HEK293 (cell line): Measurements from ENCODE around the gene CCSER1.

ENCODE experiments used
- TCF7L2 ChIP-seq: IDR thresholded peaks from 2 replicates; pipeline ENCODE4 v1.6.1; 2011; ENCODE audit warnings: low read depth, mild to moderate bottlenecking, inconsistent platforms, low read length, moderate library complexity, borderline replicate concordance
- YY1 ChIP-seq: fragments of 450-650 bp; formaldehyde crosslinking; IDR thresholded peaks from 2 replicates; pipeline ENCODE4 v1.5.1; 2018; ENCODE audit warnings: missing biosample characterization, missing genetic modification characterization
- ZNF19 ChIP-seq: fragments of 450-650 bp; formaldehyde crosslinking; IDR thresholded peaks from 2 replicates; pipeline ENCODE4; 2016; ENCODE audit warnings: missing biosample characterization, missing genetic modification characterization, low read depth
- ZNF416 ChIP-seq: fragments of 450-650 bp; formaldehyde crosslinking; IDR thresholded peaks from 2 replicates; pipeline ENCODE4 v1.5.1; 2016; ENCODE audit warnings: missing biosample characterization, missing genetic modification characterization
- ZNF837 ChIP-seq: fragments of 450-650 bp; formaldehyde crosslinking; IDR thresholded peaks from 2 replicates; pipeline ENCODE4 v1.5.1; 2016; ENCODE audit warnings: missing biosample characterization, missing genetic modification characterization
- ZXDB ChIP-seq: fragments of 450-650 bp; formaldehyde crosslinking; IDR thresholded peaks from 2 replicates; pipeline ENCODE4 v1.5.1; 2016; ENCODE audit warnings: missing biosample characterization, missing genetic modification characterization
- TF ChIP-seq, protein P1 (sequence below): fragments of 450-650 bp; formaldehyde crosslinking; IDR thresholded peaks from 2 replicates; pipeline ENCODE4 v1.5.1; 2016; ENCODE audit warnings: missing biosample characterization, missing genetic modification characterization
- TF ChIP-seq, protein P2 (sequence below): fragments of 450-650 bp; formaldehyde crosslinking; IDR thresholded peaks from 2 replicates; pipeline ENCODE4 v1.5.1; 2016; ENCODE audit warnings: missing biosample characterization, missing genetic modification characterization

DNA sequence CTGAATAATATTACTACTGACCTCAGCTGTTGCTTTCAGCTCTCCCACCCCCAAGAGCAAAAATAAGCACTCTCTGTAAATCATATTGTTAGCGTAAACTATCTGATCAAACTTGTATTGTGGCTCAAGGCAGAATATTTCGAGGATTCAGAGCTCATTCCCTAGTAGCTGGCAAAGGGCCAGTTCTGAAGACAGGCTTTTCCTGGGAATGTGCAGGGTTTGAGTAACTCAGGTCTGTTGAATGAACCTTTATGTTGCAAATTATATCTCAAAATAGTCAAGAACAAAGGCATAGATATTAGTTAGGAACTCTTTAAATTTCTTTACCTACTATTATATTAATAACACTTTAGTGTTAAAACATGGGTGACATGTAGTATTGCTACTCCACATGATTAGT is 454.9 kb downstream of the CCSER1 start:
- TF ChIP-seq, protein P1, sequence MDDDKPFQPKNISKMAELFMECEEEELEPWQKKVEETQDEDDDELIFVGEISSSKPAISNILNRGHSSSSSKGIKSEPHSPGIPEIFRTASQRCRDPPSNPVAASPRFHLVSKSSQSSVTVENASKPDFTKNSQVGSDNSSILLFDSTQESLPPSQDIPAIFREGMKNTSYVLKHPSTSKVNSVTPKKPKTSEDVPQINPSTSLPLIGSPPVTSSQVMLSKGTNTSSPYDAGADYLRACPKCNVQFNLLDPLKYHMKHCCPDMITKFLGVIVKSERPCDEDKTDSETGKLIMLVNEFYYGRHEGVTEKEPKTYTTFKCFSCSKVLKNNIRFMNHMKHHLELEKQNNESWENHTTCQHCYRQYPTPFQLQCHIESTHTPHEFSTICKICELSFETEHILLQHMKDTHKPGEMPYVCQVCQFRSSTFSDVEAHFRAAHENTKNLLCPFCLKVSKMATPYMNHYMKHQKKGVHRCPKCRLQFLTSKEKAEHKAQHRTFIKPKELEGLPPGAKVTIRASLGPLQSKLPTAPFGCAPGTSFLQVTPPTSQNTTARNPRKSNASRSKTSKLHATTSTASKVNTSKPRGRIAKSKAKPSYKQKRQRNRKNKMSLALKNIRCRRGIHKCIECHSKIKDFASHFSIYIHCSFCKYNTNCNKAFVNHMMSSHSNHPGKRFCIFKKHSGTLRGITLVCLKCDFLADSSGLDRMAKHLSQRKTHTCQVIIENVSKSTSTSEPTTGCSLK (tag by site-specific recombination), result no peak
- TF ChIP-seq ZNF416 (tag by site-specific recombination) (no peak), ZNF19 (tag by site-specific recombination) (no peak), TCF7L2 (no peak), YY1 (tag by site-specific recombination) (no peak), ZNF837 (tag by site-specific recombination) (no peak), ZXDB (tag by site-specific recombination) (no peak)
- TF ChIP-seq, protein P2, sequence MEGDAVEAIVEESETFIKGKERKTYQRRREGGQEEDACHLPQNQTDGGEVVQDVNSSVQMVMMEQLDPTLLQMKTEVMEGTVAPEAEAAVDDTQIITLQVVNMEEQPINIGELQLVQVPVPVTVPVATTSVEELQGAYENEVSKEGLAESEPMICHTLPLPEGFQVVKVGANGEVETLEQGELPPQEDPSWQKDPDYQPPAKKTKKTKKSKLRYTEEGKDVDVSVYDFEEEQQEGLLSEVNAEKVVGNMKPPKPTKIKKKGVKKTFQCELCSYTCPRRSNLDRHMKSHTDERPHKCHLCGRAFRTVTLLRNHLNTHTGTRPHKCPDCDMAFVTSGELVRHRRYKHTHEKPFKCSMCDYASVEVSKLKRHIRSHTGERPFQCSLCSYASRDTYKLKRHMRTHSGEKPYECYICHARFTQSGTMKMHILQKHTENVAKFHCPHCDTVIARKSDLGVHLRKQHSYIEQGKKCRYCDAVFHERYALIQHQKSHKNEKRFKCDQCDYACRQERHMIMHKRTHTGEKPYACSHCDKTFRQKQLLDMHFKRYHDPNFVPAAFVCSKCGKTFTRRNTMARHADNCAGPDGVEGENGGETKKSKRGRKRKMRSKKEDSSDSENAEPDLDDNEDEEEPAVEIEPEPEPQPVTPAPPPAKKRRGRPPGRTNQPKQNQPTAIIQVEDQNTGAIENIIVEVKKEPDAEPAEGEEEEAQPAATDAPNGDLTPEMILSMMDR (tag by site-specific recombination), result no peak
